CD4-positive, alpha-beta T cell treated with Interleukin-17A for 1 hour (primary cell): ENCODE measurements around the gene USP17L22.
"Not testable (repeated sequence)": the region's sequence is repeated elsewhere in the genome, so short reads cannot be mapped to it uniquely, and the experiment has no call there.

Experiments used
- DNase-seq: peaks from one replicate; pipeline ENCODE4 v3.0.0-alpha.2; 2020

The USP17L22 gene, protein sequence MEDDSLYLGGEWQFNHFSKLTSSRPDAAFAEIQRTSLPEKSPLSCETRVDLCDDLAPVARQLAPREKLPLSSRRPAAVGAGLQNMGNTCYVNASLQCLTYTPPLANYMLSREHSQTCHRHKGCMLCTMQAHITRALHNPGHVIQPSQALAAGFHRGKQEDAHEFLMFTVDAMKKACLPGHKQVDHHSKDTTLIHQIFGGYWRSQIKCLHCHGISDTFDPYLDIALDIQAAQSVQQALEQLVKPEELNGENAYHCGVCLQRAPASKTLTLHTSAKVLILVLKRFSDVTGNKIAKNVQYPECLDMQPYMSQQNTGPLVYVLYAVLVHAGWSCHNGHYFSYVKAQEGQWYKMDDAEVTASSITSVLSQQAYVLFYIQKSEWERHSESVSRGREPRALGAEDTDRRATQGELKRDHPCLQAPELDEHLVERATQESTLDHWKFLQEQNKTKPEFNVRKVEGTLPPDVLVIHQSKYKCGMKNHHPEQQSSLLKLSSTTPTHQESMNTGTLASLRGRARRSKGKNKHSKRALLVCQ

DNA sequence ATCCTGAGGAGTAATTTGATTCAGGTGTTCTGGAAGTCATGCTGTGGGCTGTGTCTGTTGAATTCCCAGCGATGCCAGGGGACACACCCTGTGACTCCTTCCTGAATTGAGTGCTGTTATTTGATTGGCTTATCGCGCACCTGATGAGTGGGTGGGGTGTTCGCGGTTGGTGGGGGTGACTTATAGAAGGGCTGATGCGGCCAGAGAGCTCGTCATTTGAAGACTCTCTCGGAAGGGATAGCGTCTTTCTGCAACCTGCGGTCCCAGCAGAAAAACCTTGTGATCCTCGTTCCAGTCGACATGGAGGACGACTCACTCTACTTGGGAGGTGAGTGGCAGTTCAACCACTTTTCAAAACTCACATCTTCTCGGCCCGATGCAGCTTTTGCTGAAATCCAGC is at the start of gene USP17L22:
USP17L22 (plus strand) TSS at position 301 of the 400 bp plus-strand sequence; CDS start at position 301, 0 bp downstream.
- not testable (repeated sequence) for DNase-seq

DNA sequence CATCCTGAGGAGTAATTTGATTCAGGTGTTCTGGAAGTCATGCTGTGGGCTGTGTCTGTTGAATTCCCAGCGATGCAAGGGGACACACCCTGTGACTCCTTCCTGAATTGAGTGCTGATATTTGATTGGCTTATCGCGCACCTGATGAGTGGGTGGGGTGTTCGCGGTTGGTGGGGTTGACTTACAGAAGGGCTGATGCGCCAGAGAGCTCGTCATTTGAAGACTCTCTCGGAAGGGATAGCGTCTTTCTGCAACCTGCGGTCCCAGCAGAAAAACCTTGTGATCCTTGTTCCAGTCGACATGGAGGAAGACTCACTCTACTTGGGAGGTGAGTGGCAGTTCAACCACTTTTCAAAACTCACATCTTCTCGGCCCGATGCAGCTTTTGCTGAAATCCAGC is 47.6 kb upstream of the USP17L22 start, which contains the start of gene USP17L12:
USP17L12 (plus strand) TSS at position 301 of the 400 bp plus-strand sequence; CDS start at position 301, 0 bp downstream.
- DNase-seq, result not testable (repeated sequence)

DNA sequence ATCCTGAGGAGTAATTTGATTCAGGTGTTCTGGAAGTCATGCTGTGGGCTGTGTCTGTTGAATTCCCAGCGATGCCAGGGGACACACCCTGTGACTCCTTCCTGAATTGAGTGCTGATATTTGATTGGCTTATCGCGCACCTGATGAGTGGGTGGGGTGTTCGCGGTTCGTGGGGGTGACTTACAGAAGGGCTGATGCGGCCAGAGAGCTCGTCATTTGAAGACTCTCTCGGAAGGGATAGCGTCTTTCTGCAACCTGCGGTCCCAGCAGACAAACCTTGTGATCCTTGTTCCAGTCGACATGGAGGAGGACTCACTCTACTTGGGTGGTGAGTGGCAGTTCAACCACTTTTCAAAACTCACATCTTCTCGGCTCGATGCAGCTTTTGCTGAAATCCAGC is 42.8 kb upstream of the USP17L22 start, which contains the start of gene USP17L13:
USP17L13 (plus strand) TSS at position 301 of the 400 bp plus-strand sequence; CDS start at position 301, 0 bp downstream.
- DNase-seq, result not testable (repeated sequence)

DNA sequence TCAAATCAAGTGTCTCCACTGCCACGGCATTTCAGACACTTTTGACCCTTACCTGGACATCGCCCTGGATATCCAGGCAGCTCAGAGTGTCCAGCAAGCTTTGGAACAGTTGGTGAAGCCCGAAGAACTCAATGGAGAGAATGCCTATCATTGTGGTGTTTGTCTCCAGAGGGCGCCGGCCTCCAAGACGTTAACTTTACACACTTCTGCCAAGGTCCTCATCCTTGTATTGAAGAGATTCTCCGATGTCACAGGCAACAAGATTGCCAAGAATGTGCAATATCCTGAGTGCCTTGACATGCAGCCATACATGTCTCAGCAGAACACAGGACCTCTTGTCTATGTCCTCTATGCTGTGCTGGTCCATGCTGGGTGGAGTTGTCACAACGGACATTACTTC is 37.2 kb upstream of the USP17L22 start:
- DNase-seq, result not testable (repeated sequence)

DNA sequence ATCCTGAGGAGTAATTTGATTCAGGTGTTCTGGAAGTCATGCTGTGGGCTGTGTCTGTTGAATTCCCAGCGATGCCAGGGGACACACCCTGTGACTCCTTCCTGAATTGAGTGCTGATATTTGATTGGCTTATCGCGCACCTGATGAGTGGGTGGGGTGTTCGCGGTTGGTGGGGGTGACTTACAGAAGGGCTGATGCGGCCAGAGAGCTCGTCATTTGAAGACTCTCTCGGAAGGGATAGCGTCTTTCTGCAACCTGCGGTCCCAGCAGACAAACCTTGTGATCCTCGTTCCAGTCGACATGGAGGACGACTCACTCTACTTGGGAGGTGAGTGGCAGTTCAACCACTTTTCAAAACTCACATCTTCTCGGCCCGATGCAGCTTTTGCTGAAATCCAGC is 33.3 kb upstream of the USP17L22 start, which contains the start of gene USP17L15:
USP17L15 (plus strand) TSS at position 301 of the 400 bp plus-strand sequence; CDS start at position 301, 0 bp downstream.
- not testable (repeated sequence) for DNase-seq

DNA sequence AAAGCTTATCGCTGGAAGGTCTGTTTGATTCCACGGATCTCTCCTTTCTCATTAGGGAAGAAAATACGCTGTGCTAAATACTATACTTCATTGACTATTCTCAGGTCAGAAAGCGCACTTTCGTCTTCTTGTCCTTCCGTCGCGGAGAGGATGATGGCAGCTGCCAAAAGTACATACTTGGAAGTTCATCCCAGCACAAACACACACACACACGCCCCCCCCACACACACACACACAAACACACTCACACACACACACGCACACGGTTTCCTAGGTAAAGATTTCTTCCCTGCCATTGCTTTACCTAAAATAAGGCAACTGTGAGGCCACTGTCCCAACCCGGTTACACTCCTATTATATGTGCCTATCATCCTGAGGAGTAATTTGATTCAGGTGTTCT is 29.0 kb upstream of the USP17L22 start:
- not testable (repeated sequence) for DNase-seq

DNA sequence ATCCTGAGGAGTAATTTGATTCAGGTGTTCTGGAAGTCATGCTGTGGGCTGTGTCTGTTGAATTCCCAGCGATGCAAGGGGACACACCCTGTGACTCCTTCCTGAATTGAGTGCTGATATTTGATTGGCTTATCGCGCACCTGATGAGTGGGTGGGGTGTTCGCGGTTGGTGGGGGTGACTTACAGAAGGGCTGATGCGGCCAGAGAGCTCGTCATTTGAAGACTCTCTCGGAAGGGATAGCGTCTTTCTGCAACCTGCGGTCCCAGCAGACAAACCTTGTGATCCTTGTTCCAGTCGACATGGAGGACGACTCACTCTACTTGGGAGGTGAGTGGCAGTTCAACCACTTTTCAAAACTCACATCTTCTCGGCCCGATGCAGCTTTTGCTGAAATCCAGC is 23.8 kb upstream of the USP17L22 start, which contains the start of gene USP17L17:
USP17L17 (plus strand) TSS at position 301 of the 400 bp plus-strand sequence; CDS start at position 301, 0 bp downstream.
- not testable (repeated sequence) for DNase-seq

DNA sequence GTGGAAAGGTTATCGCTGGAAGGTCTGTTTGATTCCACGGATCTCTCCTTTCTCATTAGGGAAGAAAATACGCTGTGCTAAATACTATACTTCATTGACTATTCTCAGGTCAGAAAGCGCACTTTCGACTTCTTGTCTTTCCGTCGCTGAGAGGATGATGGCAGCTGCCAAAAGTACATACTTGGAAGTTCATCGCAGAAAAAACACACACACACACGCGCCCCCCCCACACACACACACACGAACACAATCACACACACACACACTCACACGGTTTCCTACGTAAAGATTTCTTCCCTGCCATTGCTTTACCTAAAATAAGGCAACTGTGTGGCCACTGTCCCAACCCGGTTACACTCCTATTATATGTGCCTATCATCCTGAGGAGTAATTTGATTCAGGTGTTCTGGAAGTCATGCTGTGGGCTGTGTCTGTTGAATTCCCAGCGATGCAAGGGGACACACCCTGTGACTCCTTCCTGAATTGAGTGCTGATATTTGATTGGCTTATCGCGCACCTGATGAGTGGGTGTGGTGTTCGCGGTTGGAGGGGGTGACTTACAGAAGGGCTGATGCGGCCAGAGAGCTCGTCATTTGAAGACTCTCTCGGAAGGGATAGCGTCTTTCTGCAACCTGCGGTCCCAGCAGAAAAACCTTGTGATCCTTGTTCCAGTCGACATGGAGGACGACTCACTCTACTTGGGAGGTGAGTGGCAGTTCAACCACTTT is 19.3 kb upstream of the USP17L22 start, which contains the start of gene USP17L18:
USP17L18 (plus strand) TSS at position 678 of the 728 bp plus-strand sequence; CDS start at position 678, 0 bp downstream.
- not testable (repeated sequence) for DNase-seq

DNA sequence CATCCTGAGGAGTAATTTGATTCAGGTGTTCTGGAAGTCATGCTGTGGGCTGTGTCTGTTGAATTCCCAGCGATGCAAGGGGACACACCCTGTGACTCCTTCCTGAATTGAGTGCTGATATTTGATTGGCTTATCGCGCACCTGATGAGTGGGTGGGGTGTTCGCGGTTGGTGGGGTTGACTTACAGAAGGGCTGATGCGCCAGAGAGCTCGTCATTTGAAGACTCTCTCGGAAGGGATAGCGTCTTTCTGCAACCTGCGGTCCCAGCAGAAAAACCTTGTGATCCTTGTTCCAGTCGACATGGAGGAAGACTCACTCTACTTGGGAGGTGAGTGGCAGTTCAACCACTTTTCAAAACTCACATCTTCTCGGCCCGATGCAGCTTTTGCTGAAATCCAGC is 14.3 kb upstream of the USP17L22 start, which contains the start of gene USP17L19:
USP17L19 (plus strand) TSS at position 301 of the 400 bp plus-strand sequence; CDS start at position 301, 0 bp downstream.
- DNase-seq, result not testable (repeated sequence)

DNA sequence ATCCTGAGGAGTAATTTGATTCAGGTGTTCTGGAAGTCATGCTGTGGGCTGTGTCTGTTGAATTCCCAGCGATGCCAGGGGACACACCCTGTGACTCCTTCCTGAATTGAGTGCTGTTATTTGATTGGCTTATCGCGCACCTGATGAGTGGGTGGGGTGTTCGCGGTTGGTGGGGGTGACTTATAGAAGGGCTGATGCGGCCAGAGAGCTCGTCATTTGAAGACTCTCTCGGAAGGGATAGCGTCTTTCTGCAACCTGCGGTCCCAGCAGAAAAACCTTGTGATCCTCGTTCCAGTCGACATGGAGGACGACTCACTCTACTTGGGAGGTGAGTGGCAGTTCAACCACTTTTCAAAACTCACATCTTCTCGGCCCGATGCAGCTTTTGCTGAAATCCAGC is 9.6 kb upstream of the USP17L22 start, which contains the start of gene USP17L20:
USP17L20 (plus strand) TSS at position 301 of the 400 bp plus-strand sequence; CDS start at position 301, 0 bp downstream.
- DNase-seq, result not testable (repeated sequence)

DNA sequence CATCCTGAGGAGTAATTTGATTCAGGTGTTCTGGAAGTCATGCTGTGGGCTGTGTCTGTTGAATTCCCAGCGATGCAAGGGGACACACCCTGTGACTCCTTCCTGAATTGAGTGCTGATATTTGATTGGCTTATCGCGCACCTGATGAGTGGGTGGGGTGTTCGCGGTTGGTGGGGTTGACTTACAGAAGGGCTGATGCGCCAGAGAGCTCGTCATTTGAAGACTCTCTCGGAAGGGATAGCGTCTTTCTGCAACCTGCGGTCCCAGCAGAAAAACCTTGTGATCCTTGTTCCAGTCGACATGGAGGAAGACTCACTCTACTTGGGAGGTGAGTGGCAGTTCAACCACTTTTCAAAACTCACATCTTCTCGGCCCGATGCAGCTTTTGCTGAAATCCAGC is 4.8 kb upstream of the USP17L22 start, which contains the start of gene USP17L21:
USP17L21 (plus strand) TSS at position 301 of the 400 bp plus-strand sequence; CDS start at position 301, 0 bp downstream.
- DNase-seq, result not testable (repeated sequence)

DNA sequence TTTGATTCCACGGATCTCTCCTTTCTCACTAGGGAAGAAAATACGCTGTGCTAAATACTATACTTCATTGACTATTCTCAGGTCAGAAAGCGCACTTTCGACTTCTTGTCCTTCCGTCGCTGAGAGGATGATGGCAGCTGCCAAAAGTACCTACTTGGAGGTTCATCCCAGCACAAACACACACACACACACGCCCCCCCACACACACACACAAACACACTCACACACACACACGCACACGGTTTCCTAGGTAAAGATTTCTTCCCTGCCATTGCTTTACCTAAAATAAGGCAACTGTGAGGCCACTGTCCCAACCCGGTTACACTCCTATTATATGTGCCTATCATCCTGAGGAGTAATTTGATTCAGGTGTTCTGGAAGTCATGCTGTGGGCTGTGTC is 4.3 kb downstream of the USP17L22 start:
- DNase-seq, result not testable (repeated sequence)
